HT-29 (cell line): ENCODE data around the gene STMND1. TPM values are rescaled to one million over a fixed set of nuclear protein-coding genes. Genes with fewer than 3 reads are reported as not detected.
A peak's percentile ranks its signal among the peaks of the same experiment; 100 is the strongest.

Experiments
- DNase-seq: peaks from one replicate; pipeline ENCODE4 v3.0.0-alpha.2; 2015; ENCODE audit warnings: low spot score
- total RNA-seq: library from RNA; depleted of rRNA; stranded (reverse); fragments of >200 nt; shearing (Covaris generic); gene quantifications from 2 replicates; pipeline ENCODE4 v1.2.3, GENCODE V29; 2014

STMND1 gene
- total RNA-seq, 1 experiment from 2014 or later, result not detected

- no peak for DNase-seq
Observed at GRCh38 chr6:17098538-17098937, 3.3 kb upstream of the STMND1 start.

- no peak for DNase-seq
Observed at GRCh38 chr6:17099401-17100059, 2.3 kb upstream of the STMND1 start.

- DNase-seq, result no peak
Observed at GRCh38 chr6:17100806-17101205, 1.0 kb upstream of the STMND1 start.

GRCh38 chr6:17102258-17102870 is 514 bp downstream of the STMND1 start:
- no peak for DNase-seq

GRCh38 chr6:17103715-17104114 is 1.9 kb downstream of the STMND1 start:
- DNase-seq, result peak; percentile 21

GRCh38 chr6:17107863-17108262 is 6.0 kb downstream of the STMND1 start:
- DNase-seq, result no peak

GRCh38 chr6:17115251-17116116 is 13.6 kb downstream of the STMND1 start:
- peak; percentile 4 for DNase-seq

- no peak for DNase-seq
Observed at GRCh38 chr6:17116117-17116440, 14.2 kb downstream of the STMND1 start.

GRCh38 chr6:17120019-17120418 is 18.2 kb downstream of the STMND1 start:
- DNase-seq, result no peak

GRCh38 chr6:17125407-17125806 is 23.6 kb downstream of the STMND1 start:
- DNase-seq, result no peak

GRCh38 chr6:17130786-17131185 is 28.9 kb downstream of the STMND1 start:
- no peak for DNase-seq

- DNase-seq, result no peak
Observed at GRCh38 chr6:17132967-17133366, 31.1 kb downstream of the STMND1 start.

GRCh38 chr6:17138033-17138432 is 36.2 kb downstream of the STMND1 start:
- no peak for DNase-seq

- DNase-seq, result no peak
Observed at GRCh38 chr6:17144016-17144415, 42.2 kb downstream of the STMND1 start.

- no peak for DNase-seq
Observed at GRCh38 chr6:17149571-17149970, 47.7 kb downstream of the STMND1 start.

GRCh38 chr6:17150096-17150495 is 48.2 kb downstream of the STMND1 start:
- DNase-seq, result no peak

GRCh38 chr6:17151888-17152287 is 50.0 kb downstream of the STMND1 start:
- DNase-seq, result no peak

GRCh38 chr6:17152703-17153102 is 50.9 kb downstream of the STMND1 start:
- no peak for DNase-seq

GRCh38 chr6:17156112-17156921 is 54.5 kb downstream of the STMND1 start:
- peak; percentile 84 for DNase-seq

GRCh38 chr6:17156966-17157365 is 55.1 kb downstream of the STMND1 start:
- DNase-seq, result no peak

- no peak for DNase-seq
Observed at GRCh38 chr6:17157617-17158016, 55.8 kb downstream of the STMND1 start.

GRCh38 chr6:17159240-17159639 is 57.4 kb downstream of the STMND1 start:
- DNase-seq, result no peak
